ENCODE measurements around the gene CLN5. TPM values are rescaled to one million over a fixed set of nuclear protein-coding genes. Genes with fewer than 3 reads are reported as not detected.

The CLN5 gene
- total and polyA plus RNA-seq, 10 of the 15 experiments (the other 5 are each of a cell fraction or from before 2014, with no cell fraction given), result 11.2 to 22.2 (median 13.1) TPM

DNA sequence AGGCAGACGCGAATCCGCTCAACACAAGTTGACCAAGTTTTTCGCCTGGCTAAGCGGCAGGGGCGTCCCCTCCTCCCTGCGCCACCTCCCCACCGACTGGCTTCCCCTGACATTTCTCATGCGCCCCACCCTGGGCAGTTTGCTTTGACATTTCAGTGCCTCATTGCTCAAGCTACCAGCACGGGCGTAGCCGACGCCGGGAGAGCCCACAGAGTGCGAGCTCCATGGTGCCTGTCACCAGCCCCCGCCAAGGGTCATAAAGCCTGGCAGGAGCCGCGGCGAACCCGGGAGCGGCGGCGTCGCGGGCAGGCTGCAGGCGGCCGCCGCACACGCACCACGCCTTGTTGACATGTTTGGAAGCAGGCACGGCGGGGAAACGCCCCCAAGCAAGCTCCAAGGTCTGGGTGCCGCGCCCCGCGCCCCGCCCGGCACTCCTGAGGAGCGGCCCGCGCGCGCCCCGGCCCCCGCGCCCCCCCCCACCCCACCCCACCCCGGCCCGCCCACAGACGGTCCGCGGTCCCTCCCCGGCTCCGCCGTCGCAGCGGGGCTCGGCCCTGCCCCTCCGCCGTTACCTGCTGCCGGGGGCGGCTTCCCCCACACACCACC, 34.5 kb downstream of the CLN5 start (continued):
- no peak for TF ChIP-seq ZBTB40 (IDR thresholded peaks at IDR 0.05; ENCODE audit: borderline replicate concordance)
- no peak for TF ChIP-seq JUNB (IDR thresholded peaks at IDR 0.05)
- no peak for TF ChIP-seq NFXL1 (IDR thresholded peaks at IDR 0.05; ENCODE audit: borderline replicate concordance)
- 0 out of 2 replicates have a peak, but pooled peaks have one; percentile 12 for TF ChIP-seq NBN (IDR thresholded peaks at IDR 0.05)
- TF ChIP-seq RBBP5 (conservative IDR thresholded peaks at IDR 0.05), result no peak
- no peak for TF ChIP-seq ZNF592 (IDR thresholded peaks at IDR 0.05)
- TF ChIP-seq NR2C1 (IDR thresholded peaks at IDR 0.05), result no peak
- TF ChIP-seq NFYA (IDR thresholded peaks at IDR 0.05; ENCODE audit: borderline replicate concordance, low read depth, low read length), result no peak
- TF ChIP-seq CREB1 (IDR thresholded peaks at IDR 0.05; ENCODE audit: low read depth), result peak; percentile 53; the same call in 1 of the 2 replicates
- TF ChIP-seq, protein P1, sequence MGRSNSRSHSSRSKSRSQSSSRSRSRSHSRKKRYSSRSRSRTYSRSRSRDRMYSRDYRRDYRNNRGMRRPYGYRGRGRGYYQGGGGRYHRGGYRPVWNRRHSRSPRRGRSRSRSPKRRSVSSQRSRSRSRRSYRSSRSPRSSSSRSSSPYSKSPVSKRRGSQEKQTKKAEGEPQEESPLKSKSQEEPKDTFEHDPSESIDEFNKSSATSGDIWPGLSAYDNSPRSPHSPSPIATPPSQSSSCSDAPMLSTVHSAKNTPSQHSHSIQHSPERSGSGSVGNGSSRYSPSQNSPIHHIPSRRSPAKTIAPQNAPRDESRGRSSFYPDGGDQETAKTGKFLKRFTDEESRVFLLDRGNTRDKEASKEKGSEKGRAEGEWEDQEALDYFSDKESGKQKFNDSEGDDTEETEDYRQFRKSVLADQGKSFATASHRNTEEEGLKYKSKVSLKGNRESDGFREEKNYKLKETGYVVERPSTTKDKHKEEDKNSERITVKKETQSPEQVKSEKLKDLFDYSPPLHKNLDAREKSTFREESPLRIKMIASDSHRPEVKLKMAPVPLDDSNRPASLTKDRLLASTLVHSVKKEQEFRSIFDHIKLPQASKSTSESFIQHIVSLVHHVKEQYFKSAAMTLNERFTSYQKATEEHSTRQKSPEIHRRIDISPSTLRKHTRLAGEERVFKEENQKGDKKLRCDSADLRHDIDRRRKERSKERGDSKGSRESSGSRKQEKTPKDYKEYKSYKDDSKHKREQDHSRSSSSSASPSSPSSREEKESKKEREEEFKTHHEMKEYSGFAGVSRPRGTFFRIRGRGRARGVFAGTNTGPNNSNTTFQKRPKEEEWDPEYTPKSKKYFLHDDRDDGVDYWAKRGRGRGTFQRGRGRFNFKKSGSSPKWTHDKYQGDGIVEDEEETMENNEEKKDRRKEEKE (IDR thresholded peaks at IDR 0.05), result no peak
- TF ChIP-seq YY1 (IDR thresholded peaks at IDR 0.05; ENCODE audit: low read depth, low read length), result peak; percentile 46; the same call in 1 of the 2 replicates
- no peak for TF ChIP-seq RAD51 (IDR thresholded peaks at IDR 0.05)
- peak; percentile 45; the same call in 1 of the 2 replicates for TF ChIP-seq POLR2AphosphoS5 (IDR thresholded peaks at IDR 0.05; ENCODE audit: low read length)
- no peak; the same call in 1 of the 2 replicates for TF ChIP-seq RUNX3 (IDR thresholded peaks at IDR 0.05; ENCODE audit: low read length)
- peak; percentile 61; the same call in 1 of the 2 replicates for TF ChIP-seq PKNOX1 (IDR thresholded peaks at IDR 0.05)
- TF ChIP-seq ZNF622 (IDR thresholded peaks at IDR 0.05), result no peak
